SU-DHL-6 (cell line): Measurements from ENCODE around the gene HOXB1.

Experiments
- H2AFZ ChIP-seq: fragments of 200-600 bp; sonication (generic); 2 replicates; pipeline ENCODE4 v1.6.1; 2014; ENCODE audit warnings: low read depth, mild to moderate bottlenecking, moderate library complexity, mixed read lengths, antibody characterized with exemption, low read length; ENCODE audit not compliant: severe bottlenecking
- H3F3A ChIP-seq: fragments of 200-600 bp; shearing (Covaris generic); 2 replicates; pipeline ENCODE4 v1.6.0; 2016; ENCODE audit warnings: antibody characterized with exemption, mild to moderate bottlenecking; ENCODE audit not compliant: insufficient read depth
- H3K27ac ChIP-seq: fragments of 200-600 bp; sonication (generic); 2 replicates; pipeline ENCODE4 v1.5.1; 2016; ENCODE audit warnings: low read depth, mild to moderate bottlenecking, low read length, moderate library complexity, mixed read lengths
- H3K27me3 ChIP-seq: fragments of 200-600 bp; sonication (generic), shearing (Covaris generic); 2 replicates; pipeline ENCODE4 v1.6.0; 2014; ENCODE audit warnings: mild to moderate bottlenecking, low read length
- H3K36me3 ChIP-seq: fragments of 200-600 bp; sonication (generic); 2 replicates; pipeline ENCODE4 v1.6.1; 2014; ENCODE audit warnings: mild to moderate bottlenecking, low read length, mixed read lengths
- H3K4me2 ChIP-seq: fragments of 300-600, 200-600 bp; shearing (Covaris generic), sonication (generic); 2 replicates; pipeline ENCODE4 v1.6.0; 2014; ENCODE audit warnings: low read length, low read depth, mild to moderate bottlenecking; ENCODE audit not compliant: poor library complexity, severe bottlenecking
- H3K4me3 ChIP-seq: fragments of 200-600 bp; sonication (generic); 2 replicates; pipeline ENCODE4 v1.5.1; 2014; ENCODE audit warnings: antibody characterized with exemption, low read length, mild to moderate bottlenecking, mixed read lengths; ENCODE audit not compliant: insufficient read depth, poor library complexity, severe bottlenecking
- H3K79me2 ChIP-seq: fragments of 200-600 bp; sonication (generic); 2 replicates; pipeline ENCODE4 v1.6.1; 2014; ENCODE audit warnings: mild to moderate bottlenecking, low read length, moderate library complexity; ENCODE audit not compliant: insufficient read depth
- H3K9ac ChIP-seq: fragments of 200-600 bp; sonication (generic); 2 replicates; pipeline ENCODE4 v1.7.0; 2014; ENCODE audit warnings: mild to moderate bottlenecking, low read length
- H3K9me2 ChIP-seq: fragments of 200-600 bp; sonication (generic); replicated peaks from 2 replicates; pipeline ENCODE4 v1.6.1; 2014; ENCODE audit warnings: low read length; ENCODE audit not compliant: insufficient read depth
- H3K9me3 ChIP-seq: fragments of 200-600 bp; sonication (generic); 2 replicates; pipeline ENCODE4 v1.6.1; 2014; ENCODE audit warnings: low read length, mixed read lengths; ENCODE audit not compliant: insufficient read depth
- H4K20me1 ChIP-seq: fragments of 200-600 bp; sonication (generic); 2 replicates; pipeline ENCODE4 v1.6.1; 2014; ENCODE audit warnings: low read depth, mild to moderate bottlenecking, antibody characterized with exemption, low read length, moderate library complexity, mixed read lengths
- CTCF ChIP-seq: fragments of 200-600 bp; sonication (generic); IDR thresholded peaks from one replicate; pipeline ENCODE4 v1.5.1; 2017; ENCODE audit warnings: antibody characterized with exemption, mild to moderate bottlenecking, low read length, moderate library complexity; ENCODE audit not compliant: insufficient read depth, poor library complexity, severe bottlenecking
- EZH2phosphoT487 ChIP-seq: fragments of 200-600 bp; sonication (generic), shearing (Covaris generic); conservative IDR thresholded peaks from 2 replicates; pipeline ENCODE4 v1.6.1; 2018; ENCODE audit warnings: mild to moderate bottlenecking, antibody characterized with exemption, low read length, moderate library complexity, mixed read lengths

Gene HOXB1

DNA sequence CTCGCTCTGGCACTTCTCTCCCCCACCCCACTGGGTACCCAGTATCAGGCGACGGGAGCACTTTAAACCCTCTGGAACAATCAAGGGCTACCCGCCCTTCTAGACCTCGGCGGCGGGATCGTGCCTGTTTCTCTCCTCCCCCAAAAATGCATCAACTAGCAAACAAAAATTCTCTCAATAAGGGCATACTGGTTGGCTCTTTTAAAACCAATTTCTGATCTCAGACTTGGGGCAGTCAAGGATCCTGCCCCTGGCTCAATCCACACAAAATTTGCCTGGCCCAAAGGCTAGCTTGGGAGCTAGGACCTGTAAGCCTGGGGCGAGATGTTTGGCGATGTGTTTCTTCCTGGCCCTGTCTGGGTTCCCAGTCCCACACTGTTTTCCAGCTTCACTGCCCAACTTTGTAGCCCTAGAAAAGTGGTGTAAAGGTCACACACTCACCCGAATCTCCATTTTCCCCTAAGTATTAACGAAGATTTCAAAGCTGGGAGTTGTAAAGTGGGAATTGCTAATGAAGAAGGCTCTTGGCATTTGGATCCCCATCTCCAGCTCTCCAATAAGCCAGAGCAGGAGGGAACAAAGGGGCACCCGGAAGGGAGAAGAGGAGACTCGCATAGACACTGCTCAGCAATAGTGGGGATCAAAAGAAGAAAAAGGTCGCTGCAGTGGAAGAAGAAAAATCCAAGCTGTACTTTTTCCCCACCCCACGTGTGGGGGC, 28.5 kb upstream of the HOXB1 start:
- H3K27me3 ChIP-seq: no peaks in the 10 kb centered on the region
- H3K4me3 ChIP-seq: no peak overlapping the region
- H3K27ac ChIP-seq: no peak overlapping the region
- no peaks in the 10 kb centered on the region for H3F3A ChIP-seq
- H3K4me2 ChIP-seq: no peak overlapping the region
- no peak overlapping the region for H3K9ac ChIP-seq
- no peaks in the 10 kb centered on the region for H3K36me3 ChIP-seq
- H4K20me1 ChIP-seq: no peaks in the 10 kb centered on the region
- TF ChIP-seq CTCF: no peak
- TF ChIP-seq EZH2phosphoT487: no peak
- H2AFZ ChIP-seq: no peak overlapping the region
- H3K9me2 ChIP-seq: no peaks in the 10 kb centered on the region
- H3K79me2 ChIP-seq: no peaks in the 10 kb centered on the region
- H3K9me3 ChIP-seq: no peaks in the 10 kb centered on the region

DNA sequence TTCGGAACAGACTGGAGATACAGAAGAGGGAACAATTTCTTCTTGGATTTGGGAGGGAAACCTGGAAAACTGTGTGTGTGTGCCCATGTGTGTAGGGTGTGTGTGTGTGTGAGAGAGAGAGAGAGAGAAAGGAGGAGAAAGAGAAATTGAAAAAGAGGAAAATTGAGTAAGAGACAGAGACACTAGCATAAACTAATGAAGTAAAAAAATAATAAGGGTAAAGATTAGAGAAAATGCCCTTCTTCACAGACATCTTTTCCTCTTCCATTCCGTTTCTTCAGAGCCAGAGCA, 28.0 kb upstream of the HOXB1 start:
- no peaks in the 10 kb centered on the region for H3K9me2 ChIP-seq
- TF ChIP-seq CTCF (no peak), EZH2phosphoT487 (no peak)
- no peak overlapping the region for H3K27ac ChIP-seq
- no peaks in the 10 kb centered on the region for H3F3A ChIP-seq
- no peak overlapping the region for H3K9ac ChIP-seq
- H4K20me1 ChIP-seq: no peaks in the 10 kb centered on the region
- no peaks in the 10 kb centered on the region for H3K79me2 ChIP-seq
- H3K36me3 ChIP-seq: no peaks in the 10 kb centered on the region
- H3K27me3 ChIP-seq: no peaks in the 10 kb centered on the region
- H2AFZ ChIP-seq: no peak overlapping the region
- no peak overlapping the region for H3K4me3 ChIP-seq
- no peak overlapping the region for H3K4me2 ChIP-seq
- H3K9me3 ChIP-seq: no peaks in the 10 kb centered on the region

- H4K20me1 ChIP-seq: no peaks in the 10 kb centered on the region
- no peak for TF ChIP-seq EZH2phosphoT487
- no peak for TF ChIP-seq CTCF
- no peaks in the 10 kb centered on the region for H3K9me2 ChIP-seq
- H3K9me3 ChIP-seq: no peaks in the 10 kb centered on the region
- no peaks in the 10 kb centered on the region for H3F3A ChIP-seq
- no peaks in the 10 kb centered on the region for H3K27me3 ChIP-seq
- no peak overlapping the region for H3K4me2 ChIP-seq
- H3K36me3 ChIP-seq: no peaks in the 10 kb centered on the region
- no peak overlapping the region for H3K27ac ChIP-seq
- no peaks in the 10 kb centered on the region for H3K79me2 ChIP-seq
- H3K9ac ChIP-seq: no peak overlapping the region
- no peak overlapping the region for H2AFZ ChIP-seq
- H3K4me3 ChIP-seq: no peak overlapping the region
Observed at GRCh38 chr17:48558057-48558830, 27.4 kb upstream of the HOXB1 start.
